CD4-positive, alpha-beta T cell treated with Interleukin-4 for 1 hour (primary cell): ENCODE results near the gene GLCCI1.
A peak's percentile ranks its signal among the peaks of the same experiment; 100 is the strongest.

ENCODE experiments used
- DNase-seq, 2 donors: peaks; one replicate each; pipeline ENCODE4 v3.0.0-alpha.2; 2020 to 2022

Gene GLCCI1

DNA sequence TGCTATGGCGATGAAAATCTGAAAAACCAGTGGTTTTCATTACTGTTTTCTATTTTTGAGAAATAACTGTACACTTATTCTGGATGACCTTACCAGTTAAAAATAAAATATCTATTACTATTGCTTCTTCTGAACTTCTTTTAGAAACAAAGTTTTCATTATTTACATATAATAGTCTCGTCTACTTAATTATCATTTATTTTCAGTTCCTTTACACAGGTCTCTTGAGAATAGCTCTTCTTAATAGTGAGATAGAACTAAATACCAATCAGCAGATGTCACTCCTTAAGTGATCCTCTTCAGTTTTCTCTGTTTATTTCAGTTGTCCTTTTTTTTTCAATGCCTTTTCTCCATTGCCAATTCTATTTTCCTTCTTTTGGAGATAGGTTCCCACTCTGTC, 4.3 kb upstream of the GLCCI1 start:
- DNase-seq = no peak

DNA sequence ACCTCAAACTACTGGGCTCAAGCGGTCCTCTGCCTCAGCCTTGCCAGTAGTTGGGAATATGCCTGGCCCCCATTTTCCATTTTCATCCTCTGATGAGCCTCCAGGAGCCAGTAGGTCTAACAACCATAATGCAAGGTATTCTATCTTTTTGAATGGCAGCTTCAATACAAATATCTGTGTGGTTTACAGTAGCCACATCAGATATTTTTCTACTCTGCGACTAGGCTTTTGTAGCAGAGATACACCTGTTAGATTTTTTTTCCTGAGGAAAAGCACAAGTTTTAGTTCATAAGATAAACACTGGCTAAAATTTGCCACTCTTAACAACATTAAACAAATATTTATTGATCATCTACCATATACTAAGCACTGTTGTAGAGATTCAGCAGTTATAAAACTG, 3.9 kb upstream of the GLCCI1 start:
- DNase-seq = no peak

DNA sequence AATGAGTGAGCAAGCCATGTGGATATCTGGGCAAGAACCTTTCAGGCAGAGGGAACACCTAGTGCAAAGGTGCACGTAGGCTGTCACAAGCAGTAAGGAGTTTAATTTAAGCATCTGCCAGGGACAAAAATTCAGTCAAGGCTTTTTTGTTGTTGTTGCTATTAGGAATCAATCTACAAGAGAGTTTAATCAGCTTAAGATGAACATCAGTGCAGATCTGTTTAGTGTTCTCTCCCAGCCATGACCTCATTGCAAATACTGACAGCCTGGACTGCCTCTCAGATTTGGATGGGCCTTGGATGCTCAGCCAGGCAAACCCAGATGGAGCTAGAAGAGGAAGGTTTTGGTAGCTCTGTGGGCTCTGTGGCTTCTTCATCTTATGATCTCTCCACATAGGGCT, 3.3 kb upstream of the GLCCI1 start:
- no peak for DNase-seq

DNA sequence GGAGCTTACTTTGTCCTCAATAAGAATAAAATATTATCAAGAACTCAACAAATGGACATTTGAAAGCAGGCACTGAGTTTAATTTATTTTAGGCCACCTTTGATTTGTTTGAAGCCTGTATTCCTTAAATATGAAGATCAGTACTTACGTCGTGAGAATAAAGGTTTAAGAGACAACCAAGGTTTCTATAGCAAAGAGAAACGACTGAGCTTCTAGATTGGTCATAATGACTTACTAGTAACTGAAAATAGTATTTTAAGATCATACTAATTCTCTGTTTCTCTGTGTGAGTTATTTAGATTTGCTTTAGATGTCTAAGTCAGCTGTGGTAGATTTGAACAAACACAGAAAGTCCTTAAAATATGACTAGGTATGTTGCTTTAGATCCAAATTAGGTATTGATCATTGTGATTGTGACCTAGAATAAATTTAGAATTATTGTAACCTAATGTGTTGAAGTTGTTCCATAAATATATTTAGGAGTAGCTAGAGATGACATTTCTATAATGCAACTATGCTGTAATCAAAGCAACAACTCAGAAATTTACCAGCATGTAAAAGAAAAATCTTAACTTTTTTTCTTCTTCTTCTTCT, 2.4 kb upstream of the GLCCI1 start:
- no peak for DNase-seq

GRCh38 chr7:7967886-7968543, 581 bp upstream of the GLCCI1 start:
- DNase-seq = no peak

GRCh38 chr7:7969306-7970236, 975 bp downstream of the GLCCI1 start:
- peak; percentile 45 to 53 for DNase-seq

DNA sequence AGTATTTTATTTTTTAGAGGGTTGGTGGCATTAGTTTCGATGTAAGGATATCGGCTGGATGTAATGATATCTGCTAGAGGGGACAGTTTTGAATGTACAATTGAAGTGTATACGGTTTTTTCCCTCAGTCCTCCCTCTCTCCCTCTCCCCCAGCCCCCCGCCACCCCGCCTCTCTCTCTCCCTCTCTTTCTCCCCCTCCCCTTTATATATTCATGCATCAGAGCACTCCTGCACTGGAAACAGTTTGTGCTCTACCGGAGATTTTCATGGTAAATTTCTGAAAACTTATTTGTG, 1.6 kb downstream of the GLCCI1 start:
- DNase-seq = no peak

DNA sequence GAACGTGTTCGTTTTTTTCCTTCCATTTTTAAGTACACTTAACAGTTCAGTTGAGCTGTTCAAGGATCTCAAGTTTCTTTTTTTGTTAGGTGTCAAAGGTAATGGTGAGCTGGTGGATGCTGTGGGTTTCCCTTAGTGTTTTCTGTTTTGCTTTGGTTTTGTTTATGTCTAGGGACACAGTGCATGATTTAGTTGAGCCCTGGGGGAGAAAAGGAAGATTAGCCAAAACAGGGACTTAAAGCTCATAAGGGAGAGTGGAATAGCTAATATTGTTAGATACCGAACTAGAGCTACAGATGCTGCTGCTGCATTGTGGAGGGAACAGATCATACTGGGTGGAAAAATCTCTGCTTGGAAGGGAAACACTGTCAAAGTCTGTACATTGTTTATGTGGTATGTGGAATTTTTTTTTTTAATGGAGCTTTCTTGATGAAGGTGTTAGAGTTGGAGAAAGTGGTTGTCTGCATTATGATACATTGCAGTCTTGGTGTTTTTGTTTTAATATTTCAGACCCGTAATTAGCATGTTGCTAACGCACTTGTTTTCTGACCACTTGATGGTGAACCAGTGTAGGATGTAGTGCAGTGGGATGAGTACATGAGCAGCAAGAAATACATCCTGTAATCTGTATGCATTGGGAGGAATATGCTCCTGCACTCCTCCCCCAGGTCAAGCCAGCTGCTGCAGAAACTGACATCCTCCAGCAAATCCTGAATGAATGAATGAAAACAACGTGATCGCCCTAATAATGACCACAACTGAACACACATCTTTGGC, 2.1 kb downstream of the GLCCI1 start:
- DNase-seq = no peak

DNA sequence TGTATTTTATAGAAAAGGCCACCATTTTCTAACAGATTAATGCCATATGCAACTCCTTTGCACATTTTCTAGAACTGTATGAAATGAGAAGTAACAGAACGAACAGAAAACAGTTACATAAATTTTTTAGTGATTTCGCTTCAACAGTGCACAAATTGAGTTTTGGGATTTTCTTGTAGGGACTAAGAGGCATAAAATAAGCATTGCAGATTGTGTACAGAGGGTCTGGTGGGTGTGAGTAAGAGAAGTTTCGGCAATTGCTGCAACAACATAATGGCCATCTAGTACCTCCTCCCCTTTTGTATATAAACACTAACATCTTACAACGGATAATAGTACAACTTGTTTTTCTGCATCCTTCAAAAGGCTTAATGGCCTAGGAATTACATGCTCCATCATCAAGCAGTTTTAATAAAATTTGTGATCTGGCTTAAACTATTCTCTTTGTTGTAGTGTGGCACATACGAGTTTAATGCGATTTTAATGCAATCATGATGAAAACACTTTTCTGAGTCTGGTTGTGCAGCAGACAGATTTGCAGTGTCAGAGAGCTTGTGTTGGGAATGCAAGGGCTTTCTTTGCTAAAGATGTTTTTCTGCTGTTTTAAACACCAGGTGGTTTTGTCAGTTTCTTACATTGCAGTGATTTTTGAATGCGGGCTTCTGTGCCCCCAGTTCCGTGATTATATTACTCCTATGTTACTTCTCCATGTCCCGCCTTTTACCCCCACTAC, 2.9 kb downstream of the GLCCI1 start:
- no peak for DNase-seq

DNA sequence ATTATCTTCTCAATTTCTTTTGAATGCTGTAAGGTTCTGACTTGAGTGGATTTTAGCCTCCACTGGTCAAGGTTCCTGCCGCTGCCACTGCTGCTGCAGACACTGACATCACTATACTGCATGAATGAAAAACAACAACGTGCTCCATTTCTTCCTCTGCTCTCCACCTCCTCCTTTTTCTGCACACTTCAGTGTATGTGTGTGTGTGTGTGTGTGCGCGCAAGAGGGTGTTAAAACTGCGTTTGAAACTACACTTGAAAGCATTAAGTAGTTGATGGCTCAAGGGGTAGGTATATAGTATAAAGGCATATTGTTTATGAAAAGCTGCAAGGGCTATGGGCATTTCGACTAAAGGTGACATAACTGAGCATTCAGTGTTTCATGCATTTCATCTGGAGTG, 3.5 kb downstream of the GLCCI1 start:
- peak; percentile 30 to 48 for DNase-seq

DNA sequence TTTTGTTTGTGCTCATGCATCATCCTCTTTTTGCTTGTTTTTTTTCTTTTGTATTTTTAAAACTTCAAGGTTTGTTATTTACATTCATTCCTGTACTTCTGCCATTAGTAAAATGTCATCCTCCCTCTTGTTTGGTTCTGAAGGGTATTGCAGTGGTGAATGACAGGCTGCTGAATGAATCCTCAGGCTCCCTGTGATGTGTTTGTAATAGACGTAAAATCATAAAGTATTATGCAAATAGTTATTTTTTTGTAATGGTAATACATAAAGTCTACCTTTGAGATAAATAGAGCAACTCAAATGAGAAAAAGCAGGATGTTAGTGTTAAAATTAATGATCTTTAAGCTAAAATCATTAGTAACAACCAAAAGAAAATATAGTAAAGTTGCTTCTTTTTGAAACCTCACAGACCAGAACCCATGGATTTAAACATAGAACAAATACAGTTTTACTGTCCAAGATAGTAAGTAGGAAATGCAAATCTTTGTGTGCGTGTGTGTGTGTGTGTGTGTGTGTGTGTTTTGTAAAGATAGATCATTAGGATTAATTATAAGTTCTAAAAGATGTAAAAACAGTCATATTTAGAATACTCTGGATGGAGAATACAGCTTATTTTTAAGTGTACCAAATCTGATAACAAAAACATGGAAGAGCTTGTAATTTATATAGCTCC, 4.5 kb downstream of the GLCCI1 start:
- DNase-seq = no peak

DNA sequence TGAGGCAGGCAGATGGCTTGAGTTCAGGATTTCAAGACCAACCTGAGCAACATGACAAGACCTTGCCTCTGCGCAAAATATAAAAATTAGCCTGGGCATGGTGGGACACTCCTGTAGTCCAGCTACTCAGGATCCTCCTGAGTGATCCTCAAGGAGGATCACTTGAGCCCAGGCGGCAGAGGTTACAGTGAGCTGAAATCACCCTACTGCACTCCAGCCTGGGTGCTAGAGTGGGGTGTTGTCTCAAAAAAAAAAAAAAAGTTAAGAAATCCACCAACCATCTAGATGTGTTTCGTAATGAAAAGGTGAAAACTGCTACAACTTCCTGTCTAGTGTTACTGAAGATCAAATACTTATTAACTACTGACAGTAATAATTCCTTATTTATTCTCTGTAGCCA, 8.1 kb downstream of the GLCCI1 start:
- no peak for DNase-seq

DNA sequence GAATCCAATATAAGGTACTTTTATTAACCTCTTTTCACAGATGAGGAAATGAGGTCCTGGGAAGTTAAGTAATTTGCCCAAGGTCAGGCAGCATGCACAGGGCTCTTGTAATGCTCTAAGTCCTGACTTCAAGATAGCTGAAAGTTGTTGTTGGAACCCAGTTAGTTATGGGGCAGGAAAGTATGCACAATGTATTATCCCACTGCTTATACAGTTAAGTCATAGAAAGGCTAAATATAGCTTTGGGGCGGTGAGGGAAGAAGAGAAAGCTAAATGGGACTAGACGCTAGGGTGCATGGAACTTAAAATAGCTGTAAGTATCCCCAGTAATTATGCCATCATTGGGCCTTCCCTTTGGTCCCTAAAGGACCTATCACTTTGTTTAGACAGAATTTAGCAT, 9.2 kb downstream of the GLCCI1 start:
- DNase-seq = no peak

DNA sequence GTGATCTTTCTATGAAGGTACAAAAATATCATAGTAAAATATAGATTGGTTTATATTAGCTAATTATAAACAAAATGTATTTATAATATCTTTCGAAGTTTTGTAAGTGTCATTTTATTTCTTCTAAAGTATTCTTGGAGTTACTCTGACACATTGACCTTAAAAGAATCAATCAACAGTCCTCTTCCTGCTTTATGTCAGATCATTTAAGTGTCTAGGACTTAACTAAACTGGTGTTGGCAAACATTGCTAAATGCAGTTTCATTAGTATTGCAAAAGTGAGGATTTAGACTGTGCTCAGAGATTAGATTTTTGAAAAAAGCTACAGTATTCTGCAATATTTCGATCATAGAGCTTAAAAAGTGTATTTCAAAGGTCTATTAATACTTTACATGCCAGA, 10.3 kb downstream of the GLCCI1 start:
- DNase-seq = no peak

GRCh38 chr7:7979558-7979957, 11.0 kb downstream of the GLCCI1 start:
- DNase-seq = no peak

DNA sequence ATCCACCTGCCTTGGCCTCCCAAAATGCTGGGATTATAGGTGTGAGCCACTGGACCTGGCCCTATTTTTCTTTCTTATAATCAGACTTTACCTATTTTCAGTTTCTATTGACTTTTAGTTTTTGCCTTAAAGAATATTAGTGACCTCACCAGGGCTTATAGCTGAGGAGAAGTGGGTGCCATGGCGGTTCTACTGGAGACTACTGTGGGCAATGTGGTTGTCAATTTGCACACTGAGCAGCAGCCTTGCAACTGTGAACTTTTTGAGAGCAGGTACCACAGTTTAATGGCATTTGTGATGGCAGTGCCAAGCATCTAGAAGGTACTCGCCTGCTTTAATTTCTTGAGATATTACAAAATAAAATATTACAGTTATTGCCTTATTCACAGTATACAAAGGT, 11.5 kb downstream of the GLCCI1 start:
- DNase-seq = no peak

DNA sequence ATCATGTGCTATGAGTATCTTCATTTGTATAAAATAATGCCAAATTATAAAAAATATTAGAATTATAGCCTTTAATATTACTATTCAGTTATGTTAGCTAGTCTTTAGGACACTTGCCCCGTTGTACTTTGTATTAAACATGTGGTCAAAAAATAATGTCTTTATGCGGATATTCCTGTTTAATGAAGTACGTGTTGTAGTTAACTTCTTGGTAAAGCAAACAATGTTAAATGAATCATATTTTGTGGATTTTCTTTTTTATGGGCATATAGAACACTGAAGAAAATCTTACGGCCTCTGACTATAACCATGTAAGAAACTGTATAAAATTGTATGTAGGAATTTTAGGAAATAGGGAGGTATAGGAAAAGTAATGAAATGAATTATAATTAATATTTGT, 14.3 kb downstream of the GLCCI1 start:
- DNase-seq = no peak

DNA sequence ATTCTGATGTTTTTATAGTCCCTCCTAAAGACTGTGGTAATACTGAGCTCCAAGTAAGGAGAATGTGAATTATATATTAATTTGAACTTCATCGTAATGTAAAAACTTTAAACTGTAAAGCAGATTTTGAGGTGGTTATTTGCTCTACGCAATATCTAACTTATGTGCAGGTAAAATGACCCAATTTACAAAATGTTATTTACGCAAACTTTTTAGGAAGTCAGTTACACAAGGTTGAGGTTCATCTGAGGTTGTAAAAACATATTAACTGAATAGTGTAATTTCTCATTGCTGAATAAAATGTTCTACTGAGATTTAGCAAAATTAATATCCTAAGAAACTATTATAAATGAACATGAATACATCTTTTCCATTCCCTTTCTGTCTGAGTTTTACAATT, 15.8 kb downstream of the GLCCI1 start:
- DNase-seq = no peak

GRCh38 chr7:7988706-7989105, 20.1 kb downstream of the GLCCI1 start:
- no peak for DNase-seq

DNA sequence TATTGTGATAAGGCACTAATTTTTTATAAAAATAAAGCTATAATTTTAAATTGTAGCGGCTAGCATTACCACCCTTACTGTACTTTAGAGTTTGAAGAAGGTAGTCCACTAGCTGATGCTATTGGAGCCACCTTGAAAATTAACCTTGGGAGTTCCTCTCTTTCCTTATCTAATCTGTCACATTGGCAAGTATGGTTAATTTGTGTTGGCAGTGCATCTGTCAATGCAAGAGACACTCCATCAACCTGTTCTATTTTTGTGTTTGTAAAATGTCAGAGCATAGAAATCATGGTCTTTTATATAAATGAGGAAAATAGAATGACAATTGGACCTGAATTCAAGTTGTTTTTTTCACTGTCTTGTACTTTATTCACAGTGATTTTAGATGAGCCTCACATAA, 20.5 kb downstream of the GLCCI1 start:
- DNase-seq = no peak

GRCh38 chr7:7989616-7990440, 21.2 kb downstream of the GLCCI1 start:
- DNase-seq = no peak
